Loucy (cell line): ENCODE results near the gene USP33.

Experiments used
- H2AFZ ChIP-seq: fragments of 200-600 bp; sonication (generic); 2 replicates; pipeline ENCODE4 v1.6.0; 2016; ENCODE audit warnings: antibody characterized with exemption, mild to moderate bottlenecking, low read length, moderate library complexity
- H3F3A ChIP-seq: fragments of 200-600 bp; 2 replicates; pipeline ENCODE4 v1.6.0; 2016; ENCODE audit warnings: antibody characterized with exemption, low read depth, mild to moderate bottlenecking
- H3K27me3 ChIP-seq: fragments of 200-600 bp; sonication (generic); 2 replicates; pipeline ENCODE4 v1.6.1; 2014; ENCODE audit warnings: low read length, mild to moderate bottlenecking; ENCODE audit not compliant: insufficient read depth, poor library complexity, severe bottlenecking
- H3K36me3 ChIP-seq: fragments of 200-600 bp; sonication (generic); 2 replicates; pipeline ENCODE4 v1.6.1; 2016; ENCODE audit warnings: low read length; ENCODE audit not compliant: insufficient read depth
- H3K4me1 ChIP-seq: fragments of 200-600 bp; sonication (generic); 2 replicates; pipeline ENCODE4 v1.5.1; 2014; ENCODE audit warnings: low read length, mild to moderate bottlenecking; ENCODE audit not compliant: insufficient read depth, poor library complexity, severe bottlenecking
- H3K4me2 ChIP-seq: fragments of 200-600 bp; sonication (generic); 2 replicates; pipeline ENCODE4 v1.6.0; 2014; ENCODE audit warnings: antibody characterized with exemption, low read length, low read depth, mild to moderate bottlenecking; ENCODE audit not compliant: poor library complexity, severe bottlenecking
- H3K4me3 ChIP-seq: fragments of 200-600 bp; sonication (generic); 2 replicates; pipeline ENCODE4 v1.5.1; 2014; ENCODE audit warnings: low read length, mild to moderate bottlenecking, mixed read lengths; ENCODE audit not compliant: poor library complexity, severe bottlenecking
- H3K79me2 ChIP-seq: fragments of 200-600 bp; sonication (generic); 2 replicates; pipeline ENCODE4 v1.6.1; 2014; ENCODE audit warnings: low read length; ENCODE audit not compliant: insufficient read depth
- H3K9ac ChIP-seq: fragments of 200-600 bp; sonication (generic); 2 replicates; pipeline ENCODE4 v1.6.0; 2014; ENCODE audit warnings: mild to moderate bottlenecking, low read depth, low read length, moderate library complexity; ENCODE audit not compliant: poor library complexity, severe bottlenecking
- H3K9me2 ChIP-seq: fragments of 200-600 bp; sonication (generic); replicated peaks from 2 replicates; pipeline ENCODE4 v1.6.1; 2016; ENCODE audit warnings: low read depth, low read length, mixed read lengths
- H3K9me3 ChIP-seq: fragments of 200-600 bp; sonication (generic); 2 replicates; pipeline ENCODE4 v1.6.1; 2014; ENCODE audit warnings: mild to moderate bottlenecking, antibody characterized with exemption, low read length, low read depth; ENCODE audit not compliant: insufficient read depth
- H4K20me1 ChIP-seq: fragments of 200-600 bp; sonication (generic); 2 replicates; pipeline ENCODE4 v1.6.0; 2014; ENCODE audit warnings: antibody characterized with exemption, low read length, mild to moderate bottlenecking; ENCODE audit not compliant: insufficient read depth, poor library complexity, severe bottlenecking
- CTCF ChIP-seq: fragments of 200-600 bp; sonication (generic); conservative IDR thresholded peaks from 2 replicates; pipeline ENCODE4 v1.5.1; 2014; ENCODE audit warnings: mild to moderate bottlenecking, antibody characterized with exemption, low read length
- EZH2phosphoT487 ChIP-seq: fragments of 200-600 bp; IDR thresholded peaks from 2 replicates; pipeline ENCODE4 v1.6.1; 2018; ENCODE audit warnings: antibody characterized with exemption, mild to moderate bottlenecking, moderate library complexity, borderline replicate concordance

The USP33 gene

GRCh38 chr1:77783141-77783540, 23.5 kb upstream of the USP33 start:
- H3K9me3 ChIP-seq, result no peaks in the 10 kb centered on the region
- no peaks in the 10 kb centered on the region for H3K27me3 ChIP-seq
- H3K9me2 ChIP-seq, result no peaks in the 10 kb centered on the region
- peaks cover 7% of the 10 kb centered on the region; the same call in 1 of the 2 replicates for H3K36me3 ChIP-seq
- peaks cover 40% of the 10 kb centered on the region for H3K79me2 ChIP-seq
- H3K4me1 ChIP-seq, result peaks cover 35% of the 10 kb centered on the region
- TF ChIP-seq CTCF, result no peak
- TF ChIP-seq EZH2phosphoT487, result no peak
- peaks cover 16% of the 10 kb centered on the region for H4K20me1 ChIP-seq
- no peak overlapping the region for H2AFZ ChIP-seq
- H3F3A ChIP-seq, result 0 out of 2 replicates have a peak, but pooled peaks cover 7% of the 10 kb centered on the region
- H3K4me3 ChIP-seq, result no peak overlapping the region
- H3K4me2 ChIP-seq, result peak overlapping the region; percentile 93
- H3K9ac ChIP-seq, result no peak overlapping the region

GRCh38 chr1:77781683-77782082, 22.0 kb upstream of the USP33 start:
- peaks cover 7% of the 10 kb centered on the region; the same call in 1 of the 2 replicates for H3K36me3 ChIP-seq
- no peaks in the 10 kb centered on the region for H3K9me3 ChIP-seq
- H3K27me3 ChIP-seq, result no peaks in the 10 kb centered on the region
- 0 out of 2 replicates have a peak, but pooled peaks cover 7% of the 10 kb centered on the region for H3F3A ChIP-seq
- H3K9me2 ChIP-seq, result no peaks in the 10 kb centered on the region
- H3K79me2 ChIP-seq, result peaks cover 40% of the 10 kb centered on the region
- TF ChIP-seq EZH2phosphoT487, result no peak
- TF ChIP-seq CTCF, result no peak
- H3K4me1 ChIP-seq, result peaks cover 35% of the 10 kb centered on the region
- H3K4me2 ChIP-seq, result peak overlapping the region; percentile 93
- peaks cover 16% of the 10 kb centered on the region for H4K20me1 ChIP-seq
- no peak overlapping the region for H2AFZ ChIP-seq
- peak overlapping the region; percentile 43 for H3K9ac ChIP-seq
- H3K4me3 ChIP-seq, result peak overlapping the region; percentile 99

GRCh38 chr1:77779529-77780281, 20.1 kb upstream of the USP33 start, which contains the start of gene MIGA1:
Gene MIGA1, plus strand, starts transcription at chr1:77779649. Its CDS starts 3,604 bp downstream, at chr1:77783253.
- peaks cover 35% of the 10 kb centered on the region for H3K4me1 ChIP-seq
- 0 out of 2 replicates have a peak, but pooled peaks cover 7% of the 10 kb centered on the region for H3F3A ChIP-seq
- peaks cover 40% of the 10 kb centered on the region for H3K79me2 ChIP-seq
- H3K9me2 ChIP-seq, result no peaks in the 10 kb centered on the region
- peaks cover 16% of the 10 kb centered on the region for H4K20me1 ChIP-seq
- H2AFZ ChIP-seq, result peak within 1 kb of the TSS; percentile 100
- peak within 1 kb of the TSS; percentile 93 for H3K4me2 ChIP-seq
- TF ChIP-seq CTCF (no peak), EZH2phosphoT487 (no peak)
- peak within 1 kb of the TSS; percentile 75 for H3K9ac ChIP-seq
- H3K36me3 ChIP-seq, result peaks cover 5% of the 10 kb centered on the region; the same call in 1 of the 2 replicates
- no peaks in the 10 kb centered on the region for H3K27me3 ChIP-seq
- no peaks in the 10 kb centered on the region for H3K9me3 ChIP-seq
- peak within 1 kb of the TSS; percentile 99 for H3K4me3 ChIP-seq
